ENCODE data around the gene SPATA31C2. TPM values are rescaled to one million over a fixed set of nuclear protein-coding genes. Genes with fewer than 3 reads are reported as not detected.

The SPATA31C2 gene
- polyA plus RNA-seq, 1 donor (not counting 4 experiments of a cell fraction or from before 2014, with no cell fraction given) = not detected

- no peak for TF ChIP-seq EZH2 (IDR thresholded peaks at IDR 0.05; ENCODE audit: low read length)
- TF ChIP-seq, protein P1, sequence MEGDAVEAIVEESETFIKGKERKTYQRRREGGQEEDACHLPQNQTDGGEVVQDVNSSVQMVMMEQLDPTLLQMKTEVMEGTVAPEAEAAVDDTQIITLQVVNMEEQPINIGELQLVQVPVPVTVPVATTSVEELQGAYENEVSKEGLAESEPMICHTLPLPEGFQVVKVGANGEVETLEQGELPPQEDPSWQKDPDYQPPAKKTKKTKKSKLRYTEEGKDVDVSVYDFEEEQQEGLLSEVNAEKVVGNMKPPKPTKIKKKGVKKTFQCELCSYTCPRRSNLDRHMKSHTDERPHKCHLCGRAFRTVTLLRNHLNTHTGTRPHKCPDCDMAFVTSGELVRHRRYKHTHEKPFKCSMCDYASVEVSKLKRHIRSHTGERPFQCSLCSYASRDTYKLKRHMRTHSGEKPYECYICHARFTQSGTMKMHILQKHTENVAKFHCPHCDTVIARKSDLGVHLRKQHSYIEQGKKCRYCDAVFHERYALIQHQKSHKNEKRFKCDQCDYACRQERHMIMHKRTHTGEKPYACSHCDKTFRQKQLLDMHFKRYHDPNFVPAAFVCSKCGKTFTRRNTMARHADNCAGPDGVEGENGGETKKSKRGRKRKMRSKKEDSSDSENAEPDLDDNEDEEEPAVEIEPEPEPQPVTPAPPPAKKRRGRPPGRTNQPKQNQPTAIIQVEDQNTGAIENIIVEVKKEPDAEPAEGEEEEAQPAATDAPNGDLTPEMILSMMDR (optimal IDR thresholded peaks at IDR 0.05 in 1 of 3, IDR thresholded peaks at IDR 0.05 in 1 of 3, conservative IDR thresholded peaks at IDR 0.05 in 1 of 3; ENCODE audit: extremely low read depth in 1 of 3, insufficient read depth in 2 of 3, low read length in 3 of 3) = no peak
- Histone ChIP-seq H3K4me3 (ENCODE audit: control insufficient read depth in 2 of 3, extremely low read depth in 1 of 3, insufficient read depth in 2 of 3, low read depth in 1 of 3, low read length in 3 of 3) (no peak overlapping the region), H3K27ac (ENCODE audit: control insufficient read depth, insufficient read depth, low read length) (no peak overlapping the region), H4K20me1 (ENCODE audit: control insufficient read depth, extremely low read depth, insufficient read depth, low read length) (no peaks in the 10 kb centered on the region), H3K4me1 (ENCODE audit: control insufficient read depth, extremely low read depth, insufficient read depth, low read length) (no peaks in the 10 kb centered on the region), H3K36me3 (ENCODE audit: control insufficient read depth in 2 of 2, extremely low read depth in 1 of 2, insufficient read depth in 2 of 2, low read length in 2 of 2) (no peaks in the 10 kb centered on the region), H3K79me2 (ENCODE audit: control insufficient read depth, insufficient read depth, low read length) (no peaks in the 10 kb centered on the region), H3K27me3 (ENCODE audit: control insufficient read depth, extremely low read depth, insufficient read depth, low read length) (peaks cover 3% of the 10 kb centered on the region), H2AFZ (ENCODE audit: control insufficient read depth, low read length) (no peak overlapping the region), H3K9me3 (ENCODE audit: control insufficient read depth, low read depth, low read length) (no peaks in the 10 kb centered on the region), H3K9ac (ENCODE audit: control insufficient read depth, extremely low read depth, insufficient read depth, low read length) (no peak overlapping the region), H3K4me2 (ENCODE audit: control insufficient read depth, extremely low read depth, insufficient read depth, low read depth, low read length) (no peak overlapping the region), H3K9me1 (ENCODE audit: control insufficient read depth, extremely low read depth, insufficient read depth, low read length) (no peaks in the 10 kb centered on the region)
- DNase-seq (ENCODE audit: low read depth, low spot score) (no peak), FAIRE-seq (no peak)
- dilution Hi-C loops (cut with MboI; ENCODE audit: extremely low pct_ligation_motif_present, low sequenced_read_pairs) = no loop called here
Measured at GRCh38 chr9:88180081-88180765, 41.9 kb upstream of the SPATA31C2 start.

DNA sequence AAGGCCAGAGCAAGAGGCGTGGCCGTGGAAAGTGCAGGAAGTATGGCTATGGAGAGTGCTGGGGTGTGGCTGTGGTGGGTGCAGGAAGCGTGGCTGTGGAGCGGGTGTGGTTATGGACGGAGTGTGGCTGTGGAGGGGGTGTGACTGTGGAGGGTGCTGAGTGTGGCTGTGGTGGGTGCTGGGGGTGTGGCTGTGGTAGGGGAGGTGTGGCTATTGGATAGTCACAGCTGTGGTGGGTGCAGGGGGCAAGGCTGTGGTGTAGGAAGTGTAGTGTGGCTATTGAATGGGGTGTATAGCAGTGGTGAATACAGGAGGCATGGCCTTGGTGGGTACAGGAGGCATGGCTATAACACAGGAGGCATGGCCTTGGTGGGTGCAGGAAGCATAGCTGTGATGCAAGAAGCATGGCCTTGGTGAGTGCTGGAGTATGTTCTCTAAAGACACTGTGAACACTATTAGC, 40.8 kb upstream of the SPATA31C2 start:
- DNase-seq (ENCODE audit: low read depth, low spot score) (no peak), FAIRE-seq (no peak)
- no peak overlapping the region for H3K4me3 ChIP-seq (ENCODE audit: control insufficient read depth in 2 of 3, extremely low read depth in 1 of 3, insufficient read depth in 2 of 3, low read depth in 1 of 3, low read length in 3 of 3)
- TF ChIP-seq, protein P1 (optimal IDR thresholded peaks at IDR 0.05 in 1 of 3, IDR thresholded peaks at IDR 0.05 in 1 of 3, conservative IDR thresholded peaks at IDR 0.05 in 1 of 3; ENCODE audit: extremely low read depth in 1 of 3, insufficient read depth in 2 of 3, low read length in 3 of 3) = no peak
- TF ChIP-seq EZH2 (IDR thresholded peaks at IDR 0.05; ENCODE audit: low read length) = no peak
- no peaks in the 10 kb centered on the region for H4K20me1 ChIP-seq (ENCODE audit: control insufficient read depth, extremely low read depth, insufficient read depth, low read length)
- H3K9me3 ChIP-seq (ENCODE audit: control insufficient read depth, low read depth, low read length) = no peaks in the 10 kb centered on the region
- dilution Hi-C loops (cut with MboI; ENCODE audit: extremely low pct_ligation_motif_present, low sequenced_read_pairs) = no loop called here
- H3K27me3 ChIP-seq (ENCODE audit: control insufficient read depth, extremely low read depth, insufficient read depth, low read length) = peaks cover 3% of the 10 kb centered on the region
- no peaks in the 10 kb centered on the region for H3K36me3 ChIP-seq (ENCODE audit: control insufficient read depth in 2 of 2, extremely low read depth in 1 of 2, insufficient read depth in 2 of 2, low read length in 2 of 2)
- no peaks in the 10 kb centered on the region for H3K4me1 ChIP-seq (ENCODE audit: control insufficient read depth, extremely low read depth, insufficient read depth, low read length)
- no peak overlapping the region for H3K27ac ChIP-seq (ENCODE audit: control insufficient read depth, insufficient read depth, low read length)
- no peaks in the 10 kb centered on the region for H3K9me1 ChIP-seq (ENCODE audit: control insufficient read depth, extremely low read depth, insufficient read depth, low read length)
- H2AFZ ChIP-seq (ENCODE audit: control insufficient read depth, low read length) = no peak overlapping the region
- no peak overlapping the region for H3K9ac ChIP-seq (ENCODE audit: control insufficient read depth, extremely low read depth, insufficient read depth, low read length)
- no peak overlapping the region for H3K4me2 ChIP-seq (ENCODE audit: control insufficient read depth, extremely low read depth, insufficient read depth, low read depth, low read length)
- no peaks in the 10 kb centered on the region for H3K79me2 ChIP-seq (ENCODE audit: control insufficient read depth, insufficient read depth, low read length)

All from keratinocyte (primary cell).